ENCODE results near the gene CXCR2.

DNA sequence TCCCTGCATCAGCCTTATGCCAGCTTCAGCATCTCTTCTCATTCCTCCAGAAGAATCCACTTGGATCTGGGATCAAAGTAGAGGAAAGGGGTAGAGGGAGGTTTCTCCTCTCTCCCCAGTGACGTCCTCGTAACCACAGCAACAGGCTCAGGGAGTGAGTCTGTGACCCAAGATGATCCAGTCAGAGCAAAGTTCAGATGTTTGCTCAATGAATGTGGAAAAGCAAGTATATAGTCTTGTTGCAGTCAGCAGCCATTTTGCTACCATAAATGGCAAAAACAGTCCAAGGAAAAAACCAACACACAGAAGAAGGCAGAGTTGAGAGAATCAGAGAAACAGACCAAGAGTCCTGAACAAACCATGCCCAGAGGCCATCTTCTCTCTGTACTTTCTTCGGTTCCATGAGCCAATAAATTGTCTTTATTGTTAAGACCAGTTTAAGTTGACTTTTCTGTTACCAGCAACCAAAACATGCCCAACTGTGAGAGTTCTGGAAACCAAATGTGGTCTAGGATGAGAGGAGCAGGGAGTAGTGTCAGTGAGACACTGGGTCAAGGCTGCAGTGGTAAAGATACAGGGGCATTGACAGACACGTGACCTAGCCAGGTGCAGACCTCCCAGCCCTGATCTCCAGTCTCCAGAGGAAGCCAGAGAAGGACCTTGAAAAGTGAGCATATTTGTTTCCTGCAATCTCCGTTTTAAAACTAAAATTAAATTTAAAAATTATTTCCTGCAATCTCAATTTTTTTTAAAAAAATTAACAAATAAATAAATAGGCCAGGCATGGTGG lies 44.1 kb downstream of the CXCR2 start:
- TF ChIP-seq, protein P1, sequence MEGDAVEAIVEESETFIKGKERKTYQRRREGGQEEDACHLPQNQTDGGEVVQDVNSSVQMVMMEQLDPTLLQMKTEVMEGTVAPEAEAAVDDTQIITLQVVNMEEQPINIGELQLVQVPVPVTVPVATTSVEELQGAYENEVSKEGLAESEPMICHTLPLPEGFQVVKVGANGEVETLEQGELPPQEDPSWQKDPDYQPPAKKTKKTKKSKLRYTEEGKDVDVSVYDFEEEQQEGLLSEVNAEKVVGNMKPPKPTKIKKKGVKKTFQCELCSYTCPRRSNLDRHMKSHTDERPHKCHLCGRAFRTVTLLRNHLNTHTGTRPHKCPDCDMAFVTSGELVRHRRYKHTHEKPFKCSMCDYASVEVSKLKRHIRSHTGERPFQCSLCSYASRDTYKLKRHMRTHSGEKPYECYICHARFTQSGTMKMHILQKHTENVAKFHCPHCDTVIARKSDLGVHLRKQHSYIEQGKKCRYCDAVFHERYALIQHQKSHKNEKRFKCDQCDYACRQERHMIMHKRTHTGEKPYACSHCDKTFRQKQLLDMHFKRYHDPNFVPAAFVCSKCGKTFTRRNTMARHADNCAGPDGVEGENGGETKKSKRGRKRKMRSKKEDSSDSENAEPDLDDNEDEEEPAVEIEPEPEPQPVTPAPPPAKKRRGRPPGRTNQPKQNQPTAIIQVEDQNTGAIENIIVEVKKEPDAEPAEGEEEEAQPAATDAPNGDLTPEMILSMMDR (IDR thresholded peaks at IDR 0.05) = no peak
- no peak for TF ChIP-seq POLR2A (IDR thresholded peaks at IDR 0.05)

Measured in uterus (tissue), 2 donors.